ACC112 (cell line): ENCODE measurements around the gene SERPINB5.
A peak's percentile ranks its signal among the peaks of the same experiment; 100 is the strongest.

Experiments used
- H2AFZ ChIP-seq: fragments of 200-600 bp; sonication (generic); one replicate; pipeline ENCODE4 v1.6.0; 2017; ENCODE audit warnings: antibody characterized with exemption, low read length; ENCODE audit not compliant: unreplicated experiment
- H3K27ac ChIP-seq: fragments of 200-600 bp; sonication (generic); 2 replicates; pipeline ENCODE4 v1.5.1; 2014; ENCODE audit warnings: low read depth, mild to moderate bottlenecking, antibody characterized with exemption, low read length, moderate library complexity
- H3K27me3 ChIP-seq: fragments of 200-600 bp; sonication (generic); 2 replicates; pipeline ENCODE4 v1.6.1; 2014; ENCODE audit warnings: mild to moderate bottlenecking, antibody characterized with exemption, low read length, moderate library complexity, mixed read lengths; ENCODE audit not compliant: insufficient read depth
- H3K36me3 ChIP-seq: fragments of 200-600 bp; sonication (generic); 2 replicates; pipeline ENCODE4 v1.6.1; 2016; ENCODE audit warnings: mild to moderate bottlenecking, antibody characterized with exemption, low read length, moderate library complexity, mixed read lengths; ENCODE audit not compliant: insufficient read depth
- H3K4me1 ChIP-seq: fragments of 200-600 bp; sonication (generic); one replicate; pipeline ENCODE4 v1.6.1; 2016; ENCODE audit warnings: low read length, mixed read lengths; ENCODE audit not compliant: insufficient read depth, unreplicated experiment, control insufficient read depth
- H3K4me3 ChIP-seq: fragments of 200-600 bp; sonication (generic); 2 replicates; pipeline ENCODE4 v1.5.1; 2014; ENCODE audit warnings: mild to moderate bottlenecking, low read depth, low read length
- H3K79me2 ChIP-seq: fragments of 200-600 bp; sonication (generic); one replicate; pipeline ENCODE4 v1.6.0; 2016; ENCODE audit warnings: low read length; ENCODE audit not compliant: control insufficient read depth, unreplicated experiment, insufficient read depth

Gene SERPINB5

GRCh38 chr18:63520053-63520685 is 43.4 kb downstream of the SERPINB5 start:
- H3K4me1 ChIP-seq = no peaks in the 10 kb centered on the region

GRCh38 chr18:63523660-63524059 is 46.9 kb downstream of the SERPINB5 start:
- H3K79me2 ChIP-seq = no peaks in the 10 kb centered on the region
- H3K36me3 ChIP-seq = no peaks in the 10 kb centered on the region
- no peak overlapping the region for H3K27ac ChIP-seq
- no peaks in the 10 kb centered on the region for H3K4me1 ChIP-seq
- H2AFZ ChIP-seq = no peak overlapping the region
- H3K27me3 ChIP-seq = no peaks in the 10 kb centered on the region
- no peak overlapping the region for H3K4me3 ChIP-seq

More at GRCh38 chr18:63520053-63520685, 43.4 kb downstream of the SERPINB5 start:
- Histone ChIP-seq H3K4me3 (no peak overlapping the region), H3K27ac (no peak overlapping the region), H3K27me3 (no peaks in the 10 kb centered on the region), H2AFZ (no peak overlapping the region), H3K36me3 (no peaks in the 10 kb centered on the region), H3K79me2 (no peaks in the 10 kb centered on the region)

GRCh38 chr18:63527251-63527650 is 50.5 kb downstream of the SERPINB5 start:
- Histone ChIP-seq H3K79me2 (no peaks in the 10 kb centered on the region), H2AFZ (no peak overlapping the region), H3K27me3 (no peaks in the 10 kb centered on the region), H3K4me3 (no peak overlapping the region), H3K36me3 (no peaks in the 10 kb centered on the region), H3K4me1 (no peaks in the 10 kb centered on the region), H3K27ac (no peak overlapping the region)

GRCh38 chr18:63528863-63529492 is 52.2 kb downstream of the SERPINB5 start:
- no peak overlapping the region for H2AFZ ChIP-seq
- no peaks in the 10 kb centered on the region for H3K79me2 ChIP-seq
- H3K36me3 ChIP-seq = no peaks in the 10 kb centered on the region
- no peak overlapping the region for H3K4me3 ChIP-seq
- no peak overlapping the region for H3K27ac ChIP-seq
- H3K4me1 ChIP-seq = no peaks in the 10 kb centered on the region
- no peaks in the 10 kb centered on the region for H3K27me3 ChIP-seq

GRCh38 chr18:63532471-63532870 is 55.7 kb downstream of the SERPINB5 start:
- Histone ChIP-seq H3K79me2 (no peaks in the 10 kb centered on the region), H3K27ac (no peak overlapping the region), H2AFZ (no peak overlapping the region), H3K4me1 (no peaks in the 10 kb centered on the region), H3K36me3 (no peaks in the 10 kb centered on the region; the same call in 1 of the 2 replicates), H3K27me3 (no peaks in the 10 kb centered on the region), H3K4me3 (no peak overlapping the region)

GRCh38 chr18:63534615-63535014 is 57.9 kb downstream of the SERPINB5 start:
- Histone ChIP-seq H3K4me3 (no peak overlapping the region), H3K27ac (no peak overlapping the region), H3K79me2 (no peaks in the 10 kb centered on the region), H3K4me1 (peaks cover 1% of the 10 kb centered on the region), H3K36me3 (no peaks in the 10 kb centered on the region; the same call in 1 of the 2 replicates), H2AFZ (peak overlapping the region; percentile 84), H3K27me3 (no peaks in the 10 kb centered on the region)

- Histone ChIP-seq H3K4me3 (0 out of 2 replicates have a peak overlapping the region, but pooled peaks have one; percentile 18), H3K36me3 (no peaks in the 10 kb centered on the region; the same call in 1 of the 2 replicates), H2AFZ (no peak overlapping the region), H3K4me1 (peaks cover 10% of the 10 kb centered on the region), H3K27ac (no peak overlapping the region), H3K27me3 (no peaks in the 10 kb centered on the region), H3K79me2 (no peaks in the 10 kb centered on the region)
These were observed 63.2 kb downstream of the SERPINB5 start for GRCh38 chr18:63539904-63540510.

GRCh38 chr18:63542069-63542468 is 65.3 kb downstream of the SERPINB5 start, which contains the start of gene SERPINB12:
TSS of gene SERPINB12 (plus strand) at chr18:63542369. CDS start at chr18:63556160, 13,791 bp downstream.
- no peak within 1 kb of the TSS for H3K4me3 ChIP-seq
- H3K27ac ChIP-seq = no peak within 1 kb of the TSS
- H3K27me3 ChIP-seq = no peaks in the 10 kb centered on the region
- peaks cover 10% of the 10 kb centered on the region for H3K4me1 ChIP-seq
- H3K36me3 ChIP-seq = no peaks in the 10 kb centered on the region; the same call in 1 of the 2 replicates
- H2AFZ ChIP-seq = no peak within 1 kb of the TSS
- H3K79me2 ChIP-seq = no peaks in the 10 kb centered on the region

GRCh38 chr18:63544017-63544416 is 67.3 kb downstream of the SERPINB5 start:
- no peaks in the 10 kb centered on the region for H3K36me3 ChIP-seq
- no peaks in the 10 kb centered on the region for H3K27me3 ChIP-seq
- no peak overlapping the region for H3K27ac ChIP-seq
- H3K4me3 ChIP-seq = no peak overlapping the region
- no peak overlapping the region for H2AFZ ChIP-seq
- H3K4me1 ChIP-seq = peaks cover 10% of the 10 kb centered on the region
- no peaks in the 10 kb centered on the region for H3K79me2 ChIP-seq

- H2AFZ ChIP-seq = no peak overlapping the region
- H3K4me3 ChIP-seq = no peak overlapping the region
- no peak overlapping the region for H3K27ac ChIP-seq
- no peaks in the 10 kb centered on the region for H3K27me3 ChIP-seq
- H3K36me3 ChIP-seq = no peaks in the 10 kb centered on the region
- peaks cover 5% of the 10 kb centered on the region for H3K4me1 ChIP-seq
- H3K79me2 ChIP-seq = no peaks in the 10 kb centered on the region
These were observed 68.2 kb downstream of the SERPINB5 start for GRCh38 chr18:63545000-63545399.
